GM23338 (cell line): ENCODE data around the gene DYNC2H1. TPM values are rescaled to one million over a fixed set of nuclear protein-coding genes. Genes with fewer than 3 reads are reported as not detected.

Experiments
- ATAC-seq: fragments of 200-7000 bp; cut with Tn5 transposase; 3 replicates; pipeline ENCODE4 v1.9.1; 2020
- DNase-seq: peaks from one replicate; pipeline ENCODE4 v3.0.0-alpha.2; 2015; ENCODE audit warnings: low spot score
- H2AFZ ChIP-seq: fragments of 200-600 bp; sonication (generic); 2 replicates; pipeline ENCODE4 v1.8.0; 2016; ENCODE audit warnings: antibody characterized with exemption, mild to moderate bottlenecking, moderate library complexity
- H3F3A ChIP-seq: fragments of 200-600 bp; sonication (generic); replicated peaks from 2 replicates; pipeline ENCODE4 v1.8.0; 2017; ENCODE audit warnings: antibody characterized with exemption, mixed run types, low read depth
- H3K27ac ChIP-seq: fragments of 200-600 bp; sonication (generic); 2 replicates; pipeline ENCODE4 v1.6.1; 2016; ENCODE audit warnings: low read depth
- H3K27me3 ChIP-seq: fragments of 200-600 bp; sonication (generic); 2 replicates; pipeline ENCODE4 v1.8.0; 2016; ENCODE audit warnings: mild to moderate bottlenecking, mixed run types, moderate library complexity; ENCODE audit not compliant: insufficient read depth
- H3K36me3 ChIP-seq: fragments of 200-600 bp; sonication (generic); 2 replicates; pipeline ENCODE4 v1.8.0; 2016; ENCODE audit warnings: mild to moderate bottlenecking; ENCODE audit not compliant: insufficient read depth
- H3K4me1 ChIP-seq: fragments of 200-600 bp; sonication (generic); 2 replicates; pipeline ENCODE4 v1.8.0; 2016; ENCODE audit warnings: mild to moderate bottlenecking, moderate library complexity; ENCODE audit not compliant: insufficient read depth
- H3K4me2 ChIP-seq: fragments of 200-600 bp; sonication (generic); 2 replicates; pipeline ENCODE4 v1.7.1; 2017; ENCODE audit warnings: mixed run types
- H3K4me3 ChIP-seq: fragments of 200-600 bp; sonication (generic); 2 replicates; pipeline ENCODE4 v1.6.1; 2016; ENCODE audit warnings: mixed run types
- H3K79me2 ChIP-seq: fragments of 200-600 bp; sonication (generic); replicated peaks from 2 replicates; pipeline ENCODE4 v1.8.0; 2017; ENCODE audit warnings: mild to moderate bottlenecking; ENCODE audit not compliant: insufficient read depth
- H3K9me2 ChIP-seq: fragments of 200-600 bp; sonication (generic); 2 replicates; pipeline ENCODE4 v1.8.0; 2017; ENCODE audit not compliant: insufficient read depth
- H4K20me1 ChIP-seq: fragments of 200-600 bp; sonication (generic); replicated peaks from 2 replicates; pipeline ENCODE4 v1.8.0; 2017; ENCODE audit warnings: mild to moderate bottlenecking; ENCODE audit not compliant: insufficient read depth
- H3K27ac Mint-ChIP-seq: 2 replicates; pipeline ENCODE4 v1.8.0; 2020; ENCODE audit warnings: inconsistent platforms, mild to moderate bottlenecking, moderate library complexity, mixed read lengths
- H3K27me3 Mint-ChIP-seq: 3 replicates; pipeline ENCODE4 v1.8.0; 2022; ENCODE audit warnings: low read depth, mild to moderate bottlenecking, moderate library complexity, mixed read lengths, inconsistent platforms; ENCODE audit not compliant: insufficient read depth, poor library complexity
- H3K36me3 Mint-ChIP-seq: 3 replicates; pipeline ENCODE4 v1.8.0; 2021; ENCODE audit warnings: low read depth, mild to moderate bottlenecking, inconsistent platforms, moderate library complexity, mixed read lengths
- H3K4me1 Mint-ChIP-seq: 3 replicates; pipeline ENCODE4 v1.8.0; 2020; ENCODE audit warnings: mild to moderate bottlenecking, inconsistent platforms, mixed read lengths
- H3K4me3 Mint-ChIP-seq: 3 replicates; pipeline ENCODE4 v1.8.0; 2021; ENCODE audit warnings: moderate library complexity, mild to moderate bottlenecking, inconsistent platforms, mixed read lengths
- H3K9me3 Mint-ChIP-seq: 3 replicates; pipeline ENCODE4 v1.8.0; 2020; ENCODE audit warnings: moderate library complexity, mild to moderate bottlenecking, inconsistent platforms, mixed read lengths
- CREB1 ChIP-seq: fragments of 250-450 bp; sonication (Bioruptor Pico); IDR thresholded peaks from 2 replicates; pipeline ENCODE4 v1.5.0; 2020; ENCODE audit warnings: low read depth, mild to moderate bottlenecking, moderate library complexity
- CTCF ChIP-seq, 2 experiments: fragments of 200-600 bp in 1 of 2; sonication (generic) in 1 of 2; conservative IDR thresholded peaks; 2 replicates each; pipeline versions ENCODE4 v1.5.1 to v1.6.1; 2016 to 2017; ENCODE audit warnings: antibody characterized with exemption in 2 of 2, low read depth in 2 of 2, mild to moderate bottlenecking in 2 of 2, moderate library complexity in 1 of 2
- ETS1 ChIP-seq: IDR thresholded peaks from 2 replicates; pipeline ENCODE4 v1.6.1; 2016; ENCODE audit warnings: antibody characterized with exemption
- EZH2 ChIP-seq: fragments of 200-600 bp; sonication (generic); IDR thresholded peaks from one replicate; pipeline ENCODE4 v1.8.0; 2017; ENCODE audit warnings: antibody characterized with exemption, mild to moderate bottlenecking, low read depth; ENCODE audit not compliant: unreplicated experiment
- EZH2phosphoT487 ChIP-seq: fragments of 200-600 bp; sonication (generic); IDR thresholded peaks from one replicate; pipeline ENCODE4 v1.8.1; 2018; ENCODE audit warnings: antibody characterized with exemption; ENCODE audit not compliant: unreplicated experiment
- JUNB ChIP-seq: IDR thresholded peaks from one replicate; pipeline ENCODE4 v1.6.1; 2016; ENCODE audit warnings: antibody characterized with exemption; ENCODE audit not compliant: unreplicated experiment
- NANOG ChIP-seq: IDR thresholded peaks from 2 replicates; pipeline ENCODE4 v1.6.1; 2016; ENCODE audit warnings: antibody characterized with exemption, borderline replicate concordance
- POLR2AphosphoS5 ChIP-seq: IDR thresholded peaks from 2 replicates; pipeline ENCODE4 v1.6.1; 2016; ENCODE audit warnings: antibody characterized with exemption, low read depth
- REST ChIP-seq: IDR thresholded peaks from one replicate; pipeline ENCODE4 v1.6.1; 2018; ENCODE audit warnings: antibody characterized with exemption; ENCODE audit not compliant: unreplicated experiment
- STAT1 ChIP-seq: IDR thresholded peaks from one replicate; pipeline ENCODE4 v1.6.1; 2016; ENCODE audit warnings: antibody characterized with exemption; ENCODE audit not compliant: unreplicated experiment
- ZNF114 ChIP-seq: fragments of 250-450 bp; sonication (Bioruptor Pico); IDR thresholded peaks from 2 replicates; pipeline ENCODE4 v1.5.0; 2020; ENCODE audit warnings: mild to moderate bottlenecking, moderate library complexity
- ZNF331 ChIP-seq: fragments of 250-450 bp; sonication (Bioruptor Pico); IDR thresholded peaks from 2 replicates; pipeline ENCODE4 v1.5.0; 2020; ENCODE audit warnings: low read depth, mild to moderate bottlenecking, moderate library complexity
- ZNF462 ChIP-seq: fragments of 250-450 bp; sonication (Bioruptor Pico); IDR thresholded peaks from 2 replicates; pipeline ENCODE4 v1.5.0; 2020; ENCODE audit warnings: mild to moderate bottlenecking, moderate library complexity
- polyA plus RNA-seq: library from polyadenylated mRNA; unstranded; fragments of >200 nt; fragmentation: Nextera tagmentation; extraction: Ambion mirVana; gene quantifications from 2 replicates; pipeline ENCODE4 v1.2.1, GENCODE V29; 2016
- total RNA-seq: library from RNA; depleted of rRNA; stranded (reverse); fragments of >200 nt; shearing (Covaris generic); gene quantifications from 2 replicates; pipeline ENCODE4 v1.2.3, GENCODE V29; 2014

The DYNC2H1 gene
- total and polyA plus RNA-seq, 2 experiments from 2014 or later, result 19.3 to 22.5 TPM

- H3K9me2 ChIP-seq, result no peaks in the 10 kb centered on the region
- H3K27ac ChIP-seq, result no peak overlapping the region
- no peak for TF ChIP-seq ZNF114 (CRISPR knock-in tag)
- TF ChIP-seq NANOG, result no peak
- no peak for TF ChIP-seq JUNB
- TF ChIP-seq REST, result no peak
- no peak for TF ChIP-seq ZNF331 (CRISPR knock-in tag)
- no peak for TF ChIP-seq ZNF462
- TF ChIP-seq STAT1, result no peak
- no peak for TF ChIP-seq EZH2phosphoT487
- no peak for TF ChIP-seq POLR2AphosphoS5
- TF ChIP-seq EZH2, result no peak
- TF ChIP-seq ETS1, result no peak
- no peak for TF ChIP-seq CTCF (conservative IDR thresholded peaks at IDR 0.05; ENCODE audit: low read depth in 2 of 2)
- no peak for TF ChIP-seq CREB1 (CRISPR knock-in tag)
- no peak for ATAC-seq
- H3K79me2 ChIP-seq, result no peaks in the 10 kb centered on the region
- no peak for DNase-seq
- peaks cover 2% of the 10 kb centered on the region; the same call in 2 of the 3 replicates for H3K36me3 Mint-ChIP-seq
- no peak overlapping the region for H3K4me3 ChIP-seq
- no peaks in the 10 kb centered on the region for H3K27me3 ChIP-seq
- H3F3A ChIP-seq, result no peaks in the 10 kb centered on the region
- H3K36me3 ChIP-seq, result no peaks in the 10 kb centered on the region
- no peaks in the 10 kb centered on the region for H3K9me3 Mint-ChIP-seq
- H2AFZ ChIP-seq, result no peak overlapping the region
- H4K20me1 ChIP-seq, result no peaks in the 10 kb centered on the region
- no peaks in the 10 kb centered on the region for H3K27me3 Mint-ChIP-seq
- H3K4me2 ChIP-seq, result no peak overlapping the region
- no peaks in the 10 kb centered on the region for H3K4me1 ChIP-seq
- peaks cover 5% of the 10 kb centered on the region for H3K4me1 Mint-ChIP-seq
- no peak overlapping the region for H3K27ac Mint-ChIP-seq
- H3K4me3 Mint-ChIP-seq, result no peak overlapping the region
These were observed 304.2 kb downstream of the DYNC2H1 start for GRCh38 chr11:103413266-103413888.
